Tongue (tissue), 2 donors: ENCODE data around the gene MDM4. TPM values are rescaled to one million over a fixed set of nuclear protein-coding genes. Genes with fewer than 3 reads are reported as not detected.
A peak's percentile ranks its signal among the peaks of the same experiment; 100 is the strongest.

Experiments used
- DNase-seq: peaks from one replicate; pipeline ENCODE4 v3.0.0-alpha.2; 2015
- total RNA-seq: library from RNA; depleted of rRNA; stranded (reverse); fragments of >200 nt; gene quantifications from one replicate; pipeline ENCODE4 v1.2.3, GENCODE V29; 2014

Gene MDM4
- total RNA-seq, 1 donor from 2014 or later: 75.3 TPM

DNA sequence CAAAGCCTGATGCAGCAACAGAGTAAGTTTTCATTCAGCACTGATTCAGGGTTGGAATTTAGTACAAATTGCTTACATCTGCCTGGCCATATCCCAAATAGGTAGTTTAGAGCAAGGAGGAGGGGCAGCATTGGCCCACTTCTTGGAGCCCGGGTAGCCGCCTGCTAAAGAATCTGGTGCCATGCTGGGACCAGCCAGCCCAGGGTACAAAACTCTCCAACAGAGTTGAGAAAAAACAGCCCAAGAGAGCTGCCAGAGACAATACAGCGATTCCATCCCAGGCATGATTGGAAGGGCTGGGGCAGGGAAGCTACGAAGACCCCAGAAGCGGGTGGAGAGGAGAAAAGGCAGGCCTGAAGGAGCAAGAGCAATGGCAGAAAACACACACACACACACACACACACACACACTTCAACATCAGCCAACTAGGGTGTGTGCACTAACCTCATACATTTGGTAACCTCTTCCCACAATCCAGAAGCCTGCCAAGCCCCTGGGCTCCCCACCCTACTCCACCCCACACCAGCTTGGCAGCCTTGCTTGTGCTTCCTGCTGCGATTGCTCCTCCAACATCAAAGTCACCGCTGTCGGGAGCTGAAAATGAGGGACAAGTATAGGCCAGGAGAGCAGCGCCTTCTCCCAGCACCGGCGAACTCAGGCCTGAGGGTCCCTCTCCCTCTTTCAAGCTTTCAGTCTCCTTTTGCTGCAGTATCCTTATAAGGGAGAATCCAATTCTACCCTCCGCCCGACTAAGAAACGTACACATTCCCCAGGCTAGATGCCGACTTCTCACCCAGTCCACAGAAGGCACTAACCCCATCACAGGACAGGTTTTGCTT, 22.8 kb upstream of the MDM4 start:
- DNase-seq: peak; percentile 75

DNA sequence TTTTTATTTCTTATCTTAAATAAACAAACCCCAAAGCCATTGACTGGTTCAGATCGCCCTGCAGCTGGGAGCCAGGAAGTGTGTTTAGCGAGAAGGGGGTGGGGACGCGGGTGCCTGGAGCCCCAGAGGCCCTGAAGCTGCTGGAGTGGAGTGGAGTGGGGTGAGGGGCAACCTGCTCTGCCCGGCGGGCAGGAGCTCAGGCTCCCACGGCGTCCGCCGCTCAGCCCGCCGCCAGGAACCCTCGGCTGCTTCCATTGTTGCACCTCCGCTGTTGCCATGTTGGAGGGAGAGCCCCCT, 22.3 kb upstream of the MDM4 start:
- peak; percentile 56 for DNase-seq

DNA sequence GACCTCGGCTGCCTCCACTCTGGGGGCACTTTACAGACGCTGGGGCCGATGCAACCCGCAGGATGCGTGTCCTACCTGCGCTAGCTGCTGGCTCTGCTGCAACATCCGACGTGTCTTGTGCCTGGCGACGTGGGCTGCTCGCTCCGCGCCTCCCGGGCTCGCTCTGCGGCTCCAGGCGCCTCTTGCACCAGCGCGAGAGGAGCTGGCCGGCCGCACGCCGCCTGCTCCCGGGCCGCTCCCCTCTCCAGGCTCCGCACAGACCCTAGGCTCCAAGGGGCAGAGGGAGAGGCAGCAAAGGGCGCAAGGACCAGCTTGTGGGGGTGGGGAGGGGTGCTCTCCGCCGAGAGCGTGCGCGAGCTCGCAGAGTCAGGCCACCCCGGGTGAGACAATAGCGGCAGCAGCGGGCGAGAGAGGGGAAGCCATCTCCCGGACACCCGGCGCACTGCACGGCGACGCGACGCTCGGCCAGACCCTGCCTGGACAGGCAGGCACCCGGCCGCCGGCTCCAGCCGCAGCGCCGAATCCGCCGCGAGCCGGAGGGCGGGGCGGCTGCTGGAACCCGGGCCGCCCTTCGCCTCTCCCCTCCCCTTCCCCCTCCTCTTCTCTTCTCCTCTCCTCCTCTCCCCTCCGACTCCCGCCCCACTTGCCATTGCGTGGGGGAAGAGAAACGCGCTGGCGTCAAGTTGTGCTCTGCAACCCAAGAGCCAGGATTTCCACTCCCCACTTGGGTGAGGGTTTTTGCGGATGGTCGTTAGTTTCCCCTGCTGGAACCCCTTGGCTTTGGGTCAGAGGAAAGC, 21.7 kb upstream of the MDM4 start, which contains the start of gene PIK3C2B:
PIK3C2B (minus strand) TSS at position 525 of the 797 bp plus-strand sequence. CDS start 25,003 bp downstream, outside the sequence.
- peak; percentile 93 for DNase-seq

DNA sequence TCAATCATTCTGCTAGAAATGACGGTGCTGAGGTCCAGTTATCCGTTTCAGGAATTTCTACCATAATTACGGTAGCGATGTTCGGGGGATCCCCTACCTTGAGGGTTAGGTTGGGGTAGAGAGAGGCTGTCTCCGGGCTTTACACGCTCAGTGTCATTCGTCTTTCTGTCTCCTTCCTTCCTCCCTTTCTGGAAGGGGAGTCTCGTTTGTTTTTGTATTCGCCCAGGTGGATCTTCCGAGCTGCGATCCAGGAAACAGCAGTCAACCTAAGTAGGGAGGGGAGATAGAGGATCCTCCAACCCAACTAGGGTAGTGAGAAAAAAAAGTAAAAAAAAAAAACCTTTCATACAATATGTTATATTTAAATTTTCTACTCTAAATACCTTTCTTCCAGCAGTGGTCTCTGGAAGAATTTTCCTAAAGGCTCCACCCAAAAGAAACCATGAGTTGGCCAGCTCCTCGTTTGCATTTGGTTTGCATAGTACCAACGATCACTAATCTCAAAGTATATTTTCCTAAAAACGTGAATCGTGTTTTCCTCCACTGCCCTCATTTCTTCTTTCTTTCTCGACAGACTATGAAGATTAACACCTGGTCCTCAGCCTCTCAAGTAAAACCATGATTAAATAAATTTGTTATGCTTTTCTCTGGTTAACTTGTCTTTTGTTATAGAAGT, 21.0 kb upstream of the MDM4 start:
- no peak for DNase-seq

DNA sequence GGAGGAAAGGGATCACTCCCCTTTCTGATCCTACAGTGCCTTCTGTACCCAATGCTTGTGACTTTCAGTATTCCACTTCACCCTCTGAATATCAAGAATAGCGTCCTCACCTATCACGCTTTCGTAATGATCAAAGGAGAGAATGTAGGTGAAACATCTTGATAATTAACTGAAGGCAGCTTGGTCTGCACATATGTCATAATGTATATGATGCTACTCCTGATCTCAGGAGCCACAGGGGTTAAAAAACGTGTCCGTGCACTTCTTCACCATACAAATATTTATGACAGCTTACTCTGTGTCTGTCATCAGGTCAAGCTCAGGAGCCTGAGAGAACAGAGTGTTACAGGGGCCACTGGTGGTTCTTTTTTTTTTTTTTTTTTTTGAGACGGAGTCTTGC, 20.4 kb upstream of the MDM4 start:
- no peak for DNase-seq

DNA sequence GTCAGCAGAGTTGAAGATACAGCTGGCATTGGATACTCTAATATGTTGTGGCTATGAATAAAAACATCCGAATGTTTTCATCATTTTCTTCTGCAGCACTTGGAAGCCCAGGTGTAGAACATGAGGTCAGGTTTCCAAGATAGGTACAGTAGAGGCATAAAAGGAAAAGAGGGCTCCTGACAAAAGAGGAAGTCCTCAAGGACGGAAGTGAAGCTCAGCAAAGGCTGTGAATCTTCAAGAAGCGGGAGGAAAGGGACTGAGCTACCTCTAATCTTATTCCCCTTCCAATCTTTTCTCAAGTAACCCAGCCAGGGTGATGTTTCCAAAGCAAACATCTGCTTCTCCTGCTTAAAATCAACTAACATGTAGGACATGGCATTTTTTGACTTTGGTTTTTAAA, 17.2 kb upstream of the MDM4 start:
- peak; percentile 40 for DNase-seq

DNA sequence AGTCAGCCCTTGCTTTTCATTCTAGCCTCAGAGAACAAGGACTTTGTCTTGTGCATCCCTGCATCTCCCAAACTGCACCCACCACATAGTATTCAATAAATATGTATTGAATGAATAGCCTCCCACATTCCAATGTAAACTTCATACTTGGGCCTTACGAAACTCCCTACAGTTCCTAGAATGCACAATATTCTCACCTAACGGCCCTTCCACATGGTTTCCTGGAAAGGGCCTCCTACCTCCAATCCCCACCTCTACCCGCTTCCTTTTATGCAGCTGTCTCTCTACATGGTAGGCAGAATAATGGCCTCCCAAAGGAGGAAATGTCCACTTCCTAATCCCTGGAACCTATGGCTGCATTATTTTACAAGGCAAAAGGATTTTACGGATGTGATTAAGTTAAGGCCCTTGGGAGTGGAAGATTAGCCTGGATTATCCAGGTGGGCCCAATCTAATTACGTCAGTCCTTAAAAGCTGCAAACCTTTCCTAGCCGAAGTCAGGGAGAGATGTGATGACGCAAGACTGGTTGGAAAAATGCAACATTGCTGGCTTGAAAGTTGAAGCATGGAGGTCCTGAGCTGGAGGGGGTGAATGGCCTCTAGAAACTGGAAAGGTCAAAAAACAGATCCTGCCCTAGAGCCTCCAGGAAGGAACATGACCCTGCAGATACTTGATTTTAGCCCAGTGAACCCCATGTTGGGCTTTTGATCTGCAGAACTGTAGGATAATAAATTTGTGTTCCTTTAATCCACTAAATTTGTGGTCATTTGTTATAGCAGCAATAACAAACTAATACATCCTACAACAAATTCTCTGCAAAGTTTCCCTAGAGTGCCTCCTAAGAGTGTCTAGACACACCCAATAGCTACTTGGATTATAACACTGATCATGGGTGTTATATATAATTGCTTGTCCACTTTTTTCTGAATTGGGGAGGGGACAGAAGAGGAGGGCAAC, 16.4 kb upstream of the MDM4 start:
- DNase-seq: no peak

DNA sequence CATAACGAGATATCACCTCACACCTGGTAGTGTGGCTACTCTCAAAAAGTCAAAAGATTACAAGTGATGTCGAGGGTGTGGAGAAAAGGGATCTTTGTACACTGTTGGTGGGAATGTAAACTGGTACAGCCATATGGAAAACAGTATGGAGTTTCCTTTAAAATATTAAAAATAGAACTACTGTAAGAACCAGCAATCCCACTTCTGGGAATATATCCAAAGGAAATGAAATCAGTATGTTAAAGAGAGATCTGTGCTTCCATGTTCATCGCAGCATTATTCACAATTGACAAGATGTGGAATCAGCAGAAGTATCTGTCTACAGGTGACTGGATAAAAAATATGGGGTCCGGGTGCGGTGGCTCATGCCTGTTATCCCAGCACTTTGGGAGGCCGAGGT, 14.0 kb upstream of the MDM4 start:
- no peak for DNase-seq

DNA sequence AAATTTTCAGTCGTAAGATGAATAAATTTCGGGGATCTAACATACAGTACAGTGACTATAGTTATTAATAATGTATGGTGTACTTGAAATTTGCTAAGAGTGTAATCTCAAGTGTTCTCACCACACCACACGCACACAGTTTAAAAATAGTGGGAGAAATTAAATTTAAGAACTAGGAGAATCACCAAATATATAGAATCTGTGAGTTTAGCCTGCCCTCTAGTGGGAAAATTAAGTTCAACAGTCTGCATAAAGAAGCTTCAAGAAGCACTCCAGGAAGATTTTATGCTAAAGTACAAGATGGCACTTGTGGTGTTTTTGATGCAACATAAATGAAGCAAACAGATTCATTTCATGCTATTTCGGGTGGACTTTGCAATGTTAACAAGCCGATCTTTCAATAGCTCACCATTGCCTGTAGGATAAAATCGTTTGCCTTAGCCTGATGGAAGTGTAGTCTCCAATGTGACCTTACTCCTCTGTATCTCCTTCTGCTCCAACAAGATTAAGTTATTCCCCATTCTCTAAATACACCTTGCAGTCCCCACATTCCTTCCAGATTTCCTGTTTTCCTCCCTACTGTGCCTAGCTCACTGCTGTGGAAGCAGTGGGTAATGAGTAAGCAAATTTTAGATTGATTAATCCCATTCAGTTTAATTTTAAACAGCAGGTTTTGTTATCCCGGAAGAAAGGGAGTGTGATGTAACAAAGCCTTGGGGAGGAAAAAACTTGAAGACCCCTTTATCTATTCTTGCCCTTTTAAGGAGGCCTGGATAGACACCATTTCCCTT, 12.9 kb upstream of the MDM4 start:
- peak; percentile 92 for DNase-seq

DNA sequence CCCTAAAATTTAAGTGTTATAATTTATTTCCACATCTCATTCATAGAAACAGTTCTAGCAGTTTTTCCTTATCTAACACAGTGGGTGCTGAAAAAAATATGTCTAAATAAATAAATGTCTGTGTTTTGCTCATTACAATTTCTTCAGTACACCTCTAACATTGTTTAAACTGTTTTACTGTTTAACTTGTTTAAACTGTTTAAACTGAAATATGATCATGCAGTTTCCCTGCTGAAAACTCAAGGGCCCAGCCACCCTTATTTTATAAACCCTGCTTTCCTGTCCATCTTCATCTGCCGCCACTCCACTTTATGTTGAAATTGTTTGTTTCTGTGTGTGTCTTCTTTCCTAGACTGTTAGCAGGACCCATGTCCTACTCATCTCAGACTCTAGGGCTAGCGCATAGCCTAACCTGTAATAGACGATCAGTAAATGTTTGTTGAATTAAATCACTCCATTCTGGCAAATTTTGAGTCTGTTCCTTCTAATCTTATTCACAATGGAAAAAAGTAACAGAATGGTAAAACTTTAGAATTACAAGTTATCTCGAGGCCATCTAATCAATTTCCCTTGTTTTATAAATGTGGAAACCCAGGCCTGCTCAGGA, 12.2 kb upstream of the MDM4 start:
- DNase-seq: no peak

DNA sequence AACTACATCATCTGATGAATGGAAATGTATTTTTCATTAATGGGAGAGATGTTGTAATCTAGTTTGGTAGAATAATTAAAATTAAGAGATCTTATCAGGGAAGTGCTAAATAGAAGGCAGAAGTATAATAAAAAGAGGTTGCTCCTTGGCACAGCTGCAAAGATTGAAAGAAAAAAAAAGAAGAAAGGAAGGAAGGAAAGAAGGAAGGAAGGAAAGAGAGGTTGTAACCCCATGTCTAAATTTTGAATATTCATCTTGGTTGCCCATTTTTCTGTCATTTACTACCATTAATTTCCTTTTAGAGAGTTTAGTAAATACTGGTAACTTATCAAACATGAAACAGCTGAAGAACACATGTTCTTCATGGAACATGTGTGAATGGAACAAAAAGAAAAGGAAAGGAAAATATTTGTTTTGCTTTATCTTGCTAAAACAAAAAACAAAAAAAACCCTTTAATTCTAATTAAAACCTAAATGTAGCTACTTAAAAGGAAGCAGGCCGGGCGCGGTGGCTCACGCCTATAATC, 10.5 kb upstream of the MDM4 start:
- no peak for DNase-seq

DNA sequence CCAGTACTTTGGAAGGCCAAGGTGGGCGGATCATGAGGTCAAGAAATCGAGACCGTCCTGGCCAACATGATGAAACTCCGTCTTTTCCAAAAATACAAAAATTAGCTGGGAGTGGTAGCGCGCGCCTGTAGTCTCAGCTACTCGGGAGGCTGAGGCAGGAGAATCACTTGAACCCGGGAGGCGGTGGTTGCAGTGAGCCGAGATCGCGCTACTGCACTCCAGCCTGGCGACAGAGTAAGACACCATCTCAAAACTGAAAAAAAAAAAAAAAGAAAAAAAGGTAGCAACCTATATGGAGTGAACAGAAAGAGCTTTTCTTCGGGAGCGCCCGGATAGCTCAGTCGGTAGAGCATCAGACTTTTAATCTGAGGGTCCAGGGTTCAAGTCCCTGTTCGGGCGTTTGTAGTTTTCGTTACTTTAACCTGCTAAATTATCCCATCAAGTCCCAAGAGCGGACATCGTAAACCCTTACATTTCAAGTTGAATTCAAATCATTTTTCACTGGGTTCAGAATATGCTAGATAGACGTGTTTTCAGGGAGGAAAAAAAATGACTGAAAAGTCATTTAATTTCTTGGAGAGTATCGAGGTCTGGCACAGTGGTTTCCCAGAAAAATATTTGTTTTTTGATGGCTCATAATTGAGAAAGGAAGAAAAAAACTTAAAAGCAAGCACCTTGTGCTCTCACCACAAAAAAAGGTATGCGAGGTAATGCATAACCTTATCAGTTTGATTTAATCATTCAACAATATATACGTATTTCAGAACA, 9.8 kb upstream of the MDM4 start:
- peak; percentile 97 for DNase-seq

DNA sequence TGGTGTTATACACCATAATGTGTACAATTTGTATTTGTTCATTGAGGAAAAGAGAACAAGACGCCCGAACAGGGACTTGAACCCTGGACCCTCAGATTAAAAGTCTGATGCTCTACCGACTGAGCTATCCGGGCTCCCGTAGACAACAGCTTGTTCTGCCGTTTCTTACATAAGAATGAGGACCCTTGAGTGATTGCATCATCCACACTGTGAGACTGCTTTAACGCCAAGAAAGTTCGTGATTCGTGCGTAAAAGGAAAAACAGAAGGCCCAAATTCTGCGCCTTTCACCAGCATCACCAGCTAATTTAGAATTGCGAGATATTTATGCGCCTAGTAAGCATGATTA, 9.3 kb upstream of the MDM4 start:
- DNase-seq: peak; percentile 98

DNA sequence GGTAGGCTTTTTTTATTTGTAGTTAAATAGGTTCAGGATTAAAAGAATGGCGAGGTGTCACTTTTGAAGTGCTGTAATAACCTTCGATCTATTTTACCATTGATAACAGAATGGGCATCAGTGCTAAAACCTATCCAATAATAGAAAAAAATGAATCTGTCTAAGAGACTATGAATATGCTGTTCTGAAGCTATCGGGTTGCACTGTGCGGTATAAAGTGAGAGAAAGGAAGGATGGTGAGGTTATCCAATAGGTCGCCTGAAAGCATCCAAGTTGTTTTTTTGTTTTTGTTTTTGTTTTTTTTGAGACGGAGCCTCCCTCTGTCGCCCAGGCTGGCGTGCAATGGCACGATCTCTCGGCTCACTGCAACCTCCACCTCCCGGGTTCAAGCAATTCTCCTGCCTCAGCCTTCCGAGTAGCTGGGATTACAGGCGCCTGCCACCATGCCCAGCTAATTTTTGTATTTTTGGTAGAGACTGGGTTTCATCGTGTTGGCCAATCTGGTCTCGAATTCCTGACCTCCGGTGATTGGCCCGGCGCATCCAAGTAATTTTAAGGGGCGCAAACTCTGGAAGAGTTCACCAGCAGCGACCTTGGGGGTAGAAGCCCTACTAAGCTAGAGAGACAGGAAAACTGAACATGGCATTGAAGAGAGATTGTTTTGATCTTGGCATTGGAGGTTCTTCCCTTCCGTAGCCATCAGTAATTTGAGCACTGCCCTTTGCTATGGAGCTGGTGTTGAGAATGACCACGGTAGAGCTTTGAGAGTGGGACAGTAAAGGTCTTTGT, 8.7 kb upstream of the MDM4 start:
- peak; percentile 83 for DNase-seq

DNA sequence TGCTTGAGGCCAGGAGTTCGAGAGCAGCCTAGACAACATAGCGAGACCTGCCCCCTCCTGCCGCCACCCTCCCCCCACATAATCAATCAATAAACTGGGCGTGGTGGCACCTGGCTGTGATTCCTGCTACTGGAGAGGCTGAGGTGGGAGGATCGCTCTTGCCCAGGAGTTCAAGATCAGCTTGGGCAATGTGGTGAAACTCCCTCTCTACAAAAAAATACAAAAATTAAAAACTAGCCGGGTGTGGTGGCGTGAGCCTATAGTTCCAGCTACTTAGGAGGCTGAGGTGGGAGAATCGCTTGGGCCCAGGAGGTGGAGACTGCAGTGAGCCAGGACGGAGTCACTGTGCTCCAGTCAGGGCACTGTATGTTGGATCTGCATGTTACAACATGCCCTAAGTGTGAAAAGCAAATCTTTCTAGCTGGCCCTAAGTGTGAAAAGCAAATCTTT, 7.0 kb upstream of the MDM4 start:
- no peak for DNase-seq

DNA sequence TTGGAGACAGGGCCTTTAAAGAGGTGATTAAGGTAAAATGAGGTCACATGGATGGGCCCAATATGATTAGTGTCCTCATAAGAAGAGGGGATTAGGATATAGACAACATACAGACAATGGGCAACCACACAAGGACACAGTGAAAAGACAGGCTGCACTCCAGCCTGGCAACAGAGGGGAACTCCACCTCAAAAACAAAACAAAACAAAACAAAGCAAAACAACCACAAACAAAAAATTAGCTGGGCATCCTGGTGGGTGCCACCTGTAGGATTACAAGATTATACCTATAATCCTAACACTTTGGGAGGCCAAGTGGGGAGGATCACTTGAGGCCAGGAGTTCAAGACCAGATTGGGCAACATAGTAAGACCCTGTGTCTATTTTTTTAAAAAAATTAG, 4.8 kb upstream of the MDM4 start:
- no peak for DNase-seq

DNA sequence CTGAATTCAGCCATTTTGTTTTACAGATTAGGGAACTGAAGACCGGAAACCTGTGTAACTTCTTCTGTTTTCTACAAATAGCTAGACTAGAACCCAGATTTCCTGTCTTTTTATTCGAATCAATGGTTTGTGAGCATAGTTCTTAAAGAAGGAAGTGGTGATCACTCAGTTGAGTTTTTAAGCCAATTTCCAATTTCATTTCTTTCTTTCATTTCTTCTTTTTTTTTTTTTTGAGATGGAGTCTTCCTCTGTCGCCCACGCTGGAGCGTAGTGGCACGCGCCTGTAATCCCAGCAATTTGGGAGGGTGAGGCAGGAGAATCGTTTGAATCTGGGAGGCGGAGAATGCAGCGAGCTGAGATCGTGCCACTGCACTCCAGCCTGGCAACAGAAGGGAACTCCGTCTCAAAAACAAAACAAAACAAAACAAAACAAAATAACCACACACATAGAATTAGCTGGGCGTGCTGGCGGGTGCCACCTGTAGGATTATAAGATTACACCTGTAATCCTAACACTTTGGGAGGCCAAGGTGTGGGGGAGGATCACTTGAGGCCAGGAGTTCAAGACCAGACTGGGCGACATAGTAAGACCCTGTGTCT, 3.0 kb upstream of the MDM4 start:
- no peak for DNase-seq

DNA sequence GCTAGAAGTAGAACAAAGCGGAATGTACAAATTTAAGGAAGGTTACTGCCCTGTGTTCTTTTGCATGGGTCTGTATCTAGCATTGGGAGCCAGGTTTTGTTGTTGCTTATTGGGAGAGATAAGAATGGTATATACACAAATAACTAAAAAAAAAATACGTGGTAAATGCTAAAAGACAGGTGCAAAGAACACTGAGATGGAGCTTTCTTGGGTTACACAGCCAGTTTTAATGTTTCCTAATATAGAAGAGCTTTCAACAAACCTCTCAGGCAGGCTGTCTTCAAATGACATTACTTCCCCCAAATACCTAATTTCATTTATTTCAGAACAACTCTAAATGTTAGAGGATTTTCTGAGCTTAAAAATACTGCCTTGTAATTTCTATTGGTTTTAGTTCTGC, 1.4 kb upstream of the MDM4 start:
- no peak for DNase-seq
